ENCODE results near the gene COL23A1. TPM values are rescaled to one million over a fixed set of nuclear protein-coding genes. Genes with fewer than 3 reads are reported as not detected.
A peak's percentile ranks its signal among the peaks of the same experiment; 100 is the strongest.

The COL23A1 gene
- total RNA-seq, 1 experiment from 2014 or later = 0.18 TPM

DNA sequence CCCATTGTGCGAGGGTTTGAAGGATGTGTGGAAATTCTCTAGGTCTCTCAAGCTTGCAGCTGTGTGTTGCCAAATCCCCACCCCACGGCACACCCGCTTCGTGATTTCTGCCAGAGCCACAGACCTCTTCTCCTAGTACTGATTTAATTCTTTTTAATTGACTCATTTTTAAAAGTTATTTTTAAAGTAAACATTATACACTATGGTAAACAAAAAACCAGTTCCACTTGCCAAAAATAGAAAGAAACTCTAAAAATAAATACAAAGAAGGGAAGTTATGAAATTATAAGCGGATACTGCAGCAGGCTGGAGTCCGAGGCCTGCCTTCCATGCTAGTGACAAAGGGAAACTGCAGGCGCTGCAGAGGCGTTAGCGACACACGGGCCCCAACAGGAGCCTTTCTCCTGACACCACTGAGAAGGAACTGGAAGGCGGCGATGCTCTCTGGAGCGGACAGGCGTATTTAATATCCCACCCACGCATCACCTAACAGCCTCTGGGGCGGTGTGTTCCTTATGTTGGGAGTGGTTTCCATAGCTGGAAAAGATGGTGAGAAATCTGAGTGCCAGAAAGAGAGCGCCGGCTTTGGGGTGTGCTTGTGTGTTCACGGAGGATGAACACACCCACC lies 122.5 kb downstream of the COL23A1 start:
- no peak for DNase-seq
- intact Hi-C loops (cut with micrococcal nuclease; ENCODE audit: unreplicated experiment) = no loop called here
- peaks cover 22% of the 10 kb centered on the region for H3K4me1 Mint-ChIP-seq (ENCODE audit: low read depth, unreplicated experiment)
- Histone ChIP-seq H3K4me3 (ENCODE audit: low read depth, low read length) (no peak overlapping the region), H3K9me3 (no peaks in the 10 kb centered on the region), H3K27me3 (replicated peaks; ENCODE audit: control insufficient read depth, insufficient read depth, low read length) (no peaks in the 10 kb centered on the region), H3K36me3 (ENCODE audit: control insufficient read depth, insufficient read depth, low read length) (no peaks in the 10 kb centered on the region), H3K4me1 (peaks cover 7% of the 10 kb centered on the region; the same call in 1 of the 2 replicates)
- no peaks in the 10 kb centered on the region for H3K36me3 Mint-ChIP-seq (ENCODE audit: insufficient read depth, unreplicated experiment)
- H3K27me3 Mint-ChIP-seq (ENCODE audit: insufficient read depth, unreplicated experiment) = no peaks in the 10 kb centered on the region
- H3K27ac Mint-ChIP-seq (ENCODE audit: unreplicated experiment) = no peak overlapping the region
- H3K4me3 Mint-ChIP-seq (ENCODE audit: unreplicated experiment) = no peak overlapping the region
- TF ChIP-seq, protein P1, sequence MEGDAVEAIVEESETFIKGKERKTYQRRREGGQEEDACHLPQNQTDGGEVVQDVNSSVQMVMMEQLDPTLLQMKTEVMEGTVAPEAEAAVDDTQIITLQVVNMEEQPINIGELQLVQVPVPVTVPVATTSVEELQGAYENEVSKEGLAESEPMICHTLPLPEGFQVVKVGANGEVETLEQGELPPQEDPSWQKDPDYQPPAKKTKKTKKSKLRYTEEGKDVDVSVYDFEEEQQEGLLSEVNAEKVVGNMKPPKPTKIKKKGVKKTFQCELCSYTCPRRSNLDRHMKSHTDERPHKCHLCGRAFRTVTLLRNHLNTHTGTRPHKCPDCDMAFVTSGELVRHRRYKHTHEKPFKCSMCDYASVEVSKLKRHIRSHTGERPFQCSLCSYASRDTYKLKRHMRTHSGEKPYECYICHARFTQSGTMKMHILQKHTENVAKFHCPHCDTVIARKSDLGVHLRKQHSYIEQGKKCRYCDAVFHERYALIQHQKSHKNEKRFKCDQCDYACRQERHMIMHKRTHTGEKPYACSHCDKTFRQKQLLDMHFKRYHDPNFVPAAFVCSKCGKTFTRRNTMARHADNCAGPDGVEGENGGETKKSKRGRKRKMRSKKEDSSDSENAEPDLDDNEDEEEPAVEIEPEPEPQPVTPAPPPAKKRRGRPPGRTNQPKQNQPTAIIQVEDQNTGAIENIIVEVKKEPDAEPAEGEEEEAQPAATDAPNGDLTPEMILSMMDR (IDR thresholded peaks at IDR 0.05; ENCODE audit: insufficient read depth in 1 of 2, low read depth in 1 of 2, low read length in 1 of 2, severe bottlenecking in 1 of 2, unreplicated experiment in 1 of 2) = no peak
- BruUV-seq (replicated peaks) = no TSS peak
- H3K9me3 Mint-ChIP-seq (ENCODE audit: unreplicated experiment) = no peaks in the 10 kb centered on the region
- CTCF ChIA-PET = interaction anchor here (0.6 kb wide), 1 partner anchor 865 kb away, joined by 4 read pairs; no protein-coding TSS in a partner anchor
- POLR2A ChIA-PET = no interaction called here

DNA sequence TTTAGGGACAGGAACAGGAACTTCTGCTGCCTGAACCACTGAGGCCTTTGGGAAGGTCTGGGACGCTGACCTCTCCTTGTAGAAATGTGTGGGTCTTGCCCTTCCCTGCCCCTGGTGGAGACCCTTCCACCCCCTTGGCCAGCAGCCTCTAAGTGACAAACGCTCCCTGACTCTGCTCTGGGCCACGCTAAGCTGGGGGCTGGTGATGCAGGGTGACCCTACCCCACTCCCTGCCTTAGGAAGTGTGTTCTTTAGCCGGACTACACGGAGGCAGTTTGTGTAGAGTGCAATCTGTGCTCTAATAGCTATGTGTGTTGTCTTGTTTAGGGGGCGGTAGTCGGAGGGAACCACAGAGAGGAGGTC lies 123.0 kb downstream of the COL23A1 start:
- ChIA-PET CTCF (interaction anchor here (0.6 kb wide), 1 partner anchor 866 kb away, joined by 4 read pairs; no protein-coding TSS in a partner anchor), POLR2A (no interaction called here)
- TF ChIP-seq, protein P1 (IDR thresholded peaks at IDR 0.05; ENCODE audit: insufficient read depth in 1 of 2, low read depth in 1 of 2, low read length in 1 of 2, severe bottlenecking in 1 of 2, unreplicated experiment in 1 of 2) = no peak
- H3K9me3 ChIP-seq = no peaks in the 10 kb centered on the region
- no peaks in the 10 kb centered on the region for H3K36me3 Mint-ChIP-seq (ENCODE audit: insufficient read depth, unreplicated experiment)
- H3K27me3 Mint-ChIP-seq (ENCODE audit: insufficient read depth, unreplicated experiment) = no peaks in the 10 kb centered on the region
- H3K9me3 Mint-ChIP-seq (ENCODE audit: unreplicated experiment) = no peaks in the 10 kb centered on the region
- no peak overlapping the region for H3K4me3 ChIP-seq (ENCODE audit: low read depth, low read length)
- intact Hi-C loops (cut with micrococcal nuclease; ENCODE audit: unreplicated experiment) = no loop called here
- DNase-seq = no peak
- H3K27me3 ChIP-seq (replicated peaks; ENCODE audit: control insufficient read depth, insufficient read depth, low read length) = no peaks in the 10 kb centered on the region
- H3K4me3 Mint-ChIP-seq (ENCODE audit: unreplicated experiment) = no peak overlapping the region
- no peak overlapping the region for H3K27ac Mint-ChIP-seq (ENCODE audit: unreplicated experiment)
- H3K4me1 Mint-ChIP-seq (ENCODE audit: low read depth, unreplicated experiment) = peaks cover 22% of the 10 kb centered on the region
- BruUV-seq (replicated peaks) = no TSS peak
- peaks cover 7% of the 10 kb centered on the region; the same call in 1 of the 2 replicates for H3K4me1 ChIP-seq
- H3K36me3 ChIP-seq (ENCODE audit: control insufficient read depth, insufficient read depth, low read length) = no peaks in the 10 kb centered on the region

DNA sequence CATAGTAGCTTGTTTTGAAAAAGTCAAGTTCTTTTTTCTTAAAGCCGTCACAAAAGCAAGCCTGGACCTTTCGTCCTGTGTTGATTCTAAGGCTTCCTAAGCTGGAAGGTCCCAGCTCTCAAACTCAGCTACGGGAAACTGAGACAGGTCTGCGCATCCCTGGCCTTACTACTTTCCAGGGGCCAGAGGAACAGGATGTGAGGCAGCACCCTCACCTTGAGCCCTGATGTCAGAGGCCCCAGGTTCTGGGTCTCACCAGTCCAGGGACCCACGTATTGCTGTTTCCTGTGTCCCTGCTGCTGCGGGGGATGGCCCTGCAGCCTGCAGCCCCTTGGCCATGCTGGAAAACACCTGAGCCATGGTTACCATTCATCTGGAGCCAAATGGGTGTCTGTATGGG lies 123.9 kb downstream of the COL23A1 start:
- ChIA-PET CTCF (no interaction called here), POLR2A (no interaction called here)
- TF ChIP-seq, protein P1 (IDR thresholded peaks at IDR 0.05; ENCODE audit: insufficient read depth in 1 of 2, low read depth in 1 of 2, low read length in 1 of 2, severe bottlenecking in 1 of 2, unreplicated experiment in 1 of 2) = no peak
- Histone ChIP-seq H3K4me1 (peaks cover 7% of the 10 kb centered on the region; the same call in 1 of the 2 replicates), H3K27me3 (replicated peaks; ENCODE audit: control insufficient read depth, insufficient read depth, low read length) (no peaks in the 10 kb centered on the region), H3K4me3 (ENCODE audit: low read depth, low read length) (no peak overlapping the region), H3K36me3 (ENCODE audit: control insufficient read depth, insufficient read depth, low read length) (no peaks in the 10 kb centered on the region), H3K9me3 (no peaks in the 10 kb centered on the region)
- BruUV-seq (replicated peaks) = no TSS peak
- Mint-ChIP-seq H3K4me1 (ENCODE audit: low read depth, unreplicated experiment) (peaks cover 22% of the 10 kb centered on the region), H3K36me3 (ENCODE audit: insufficient read depth, unreplicated experiment) (no peaks in the 10 kb centered on the region), H3K27ac (ENCODE audit: unreplicated experiment) (peak overlapping the region; percentile 30), H3K4me3 (ENCODE audit: unreplicated experiment) (no peak overlapping the region), H3K27me3 (ENCODE audit: insufficient read depth, unreplicated experiment) (no peaks in the 10 kb centered on the region), H3K9me3 (ENCODE audit: unreplicated experiment) (no peaks in the 10 kb centered on the region)
- no peak for DNase-seq
- intact Hi-C loops (cut with micrococcal nuclease; ENCODE audit: unreplicated experiment) = no loop called here

Data from Caco-2 (cell line).